SK-N-SH (cell line): ENCODE data around the gene MAP3K12. TPM values are rescaled to one million over a fixed set of nuclear protein-coding genes. Genes with fewer than 3 reads are reported as not detected.

Experiments
- CTCF ChIA-PET: fragments of 300-600, 350-600 bp; formaldehyde crosslinking; extraction: SDS; loops from one replicate; lab custom pipeline; 2021; lab: Yijun Ruan, JAX
- POLR2A ChIA-PET: fragments of 350-600 bp; sonication (Branson Sonifier 250); formaldehyde crosslinking; extraction: SDS; loops from one replicate; lab custom pipeline; 2020; ENCODE audit warnings: antibody characterized with exemption, inconsistent platforms; lab: Yijun Ruan, JAX
- DNase-seq: peaks from one replicate; pipeline ENCODE4 v3.0.0; 2012
- H2AFZ ChIP-seq: fragments of 200-600 bp; sonication (generic); 2 replicates; pipeline ENCODE4 v1.8.1; 2016; ENCODE audit warnings: antibody characterized with exemption, mild to moderate bottlenecking, low read depth
- H3F3A ChIP-seq: fragments of 200-600 bp; sonication (generic); replicated peaks from 2 replicates; pipeline ENCODE3; 2016; ENCODE audit warnings: antibody characterized with exemption, mild to moderate bottlenecking; ENCODE audit not compliant: insufficient read depth
- H3K27ac ChIP-seq, 2 experiments: fragments of 200-500 bp in 1 of 2; fragments of 200-600 bp in 1 of 2; sonication (Bioruptor generic) in 1 of 2; sonication (generic), shearing (Covaris generic) in 1 of 2; 2 replicates each; pipeline versions ENCODE4 v1.5.1 to v1.6.1; 2014 to 2016; ENCODE audit warnings: low read depth in 2 of 2, inconsistent platforms in 1 of 2, low read length in 1 of 2, mild to moderate bottlenecking in 1 of 2, mixed read lengths in 1 of 2
- H3K27me3 ChIP-seq: fragments of 200-600 bp; sonication (generic), shearing (Covaris generic); 2 replicates; pipeline ENCODE4 v1.6.1; 2016; ENCODE audit warnings: mixed run types; ENCODE audit not compliant: insufficient read depth
- H3K36me3 ChIP-seq, 2 experiments: fragments of 200-500 bp in 1 of 2; fragments of 200-600 bp in 1 of 2; sonication (Bioruptor generic) in 1 of 2; sonication (generic) in 1 of 2; replicated peaks in 1 of 2; 2 replicates each; pipeline versions ENCODE3 to v1.5.1; 2014 to 2016; ENCODE audit warnings: low read length in 1 of 2, mild to moderate bottlenecking in 1 of 2; ENCODE audit not compliant: insufficient read depth in 2 of 2, control insufficient read depth in 1 of 2
- H3K4me1 ChIP-seq, 2 experiments: fragments of 200-500 bp in 1 of 2; fragments of 200-600 bp in 1 of 2; sonication (Bioruptor generic) in 1 of 2; sonication (generic), shearing (Covaris generic) in 1 of 2; 2 replicates each; pipeline versions ENCODE4 v1.5.1 to v1.6.1; 2014 to 2016; ENCODE audit warnings: low read depth in 1 of 2, low read length in 1 of 2, mixed run types in 1 of 2; ENCODE audit not compliant: insufficient read depth in 2 of 2, control insufficient read depth in 1 of 2
- H3K4me2 ChIP-seq: fragments of 200-600 bp; sonication (generic), shearing (Covaris generic); 2 replicates; pipeline ENCODE4 v1.6.1; 2017; ENCODE audit warnings: mixed run types
- H3K4me3 ChIP-seq, 2 experiments: fragments of 200-500 bp in 1 of 2; fragments of 200-600 bp in 1 of 2; sonication (Bioruptor generic) in 1 of 2; sonication (generic), shearing (Covaris generic) in 1 of 2; 2 replicates each; pipeline versions ENCODE4 v1.5.1 to v1.8.1; 2014 to 2016; ENCODE audit warnings: low read depth in 2 of 2, inconsistent platforms in 1 of 2, low read length in 1 of 2, mild to moderate bottlenecking in 1 of 2, mixed read lengths in 1 of 2, moderate library complexity in 1 of 2
- H3K79me2 ChIP-seq: fragments of 200-600 bp; sonication (generic); 2 replicates; pipeline ENCODE4 v1.8.1; 2017; ENCODE audit warnings: mild to moderate bottlenecking; ENCODE audit not compliant: insufficient read depth
- H3K9ac ChIP-seq: fragments of 200-600 bp; sonication (generic); 2 replicates; pipeline ENCODE4 v1.6.1; 2017; ENCODE audit warnings: mixed run types
- H3K9me2 ChIP-seq: fragments of 200-600 bp; sonication (generic); 2 replicates; pipeline ENCODE4 v1.6.1; 2017; ENCODE audit warnings: mixed run types
- H3K9me3 ChIP-seq: fragments of 200-600 bp; sonication (generic); 2 replicates; pipeline ENCODE4 v1.6.1; 2017; ENCODE audit warnings: mixed run types, mild to moderate bottlenecking, moderate library complexity
- H4K20me1 ChIP-seq: fragments of 200-600 bp; sonication (generic); 2 replicates; pipeline ENCODE4 v1.6.1; 2017; ENCODE audit warnings: mild to moderate bottlenecking, mixed run types; ENCODE audit not compliant: insufficient read depth
- CTCF ChIP-seq: fragments of 200-600 bp; sonication (generic); IDR thresholded peaks from 2 replicates; pipeline ENCODE4 v1.6.1; 2017; ENCODE audit warnings: antibody characterized with exemption, mild to moderate bottlenecking, moderate library complexity
- ELF1 ChIP-seq: IDR thresholded peaks from 2 replicates; pipeline ENCODE4 v1.4.0; 2012
- FOSL2 ChIP-seq: IDR thresholded peaks from 2 replicates; pipeline ENCODE4 v1.4.0; 2012; ENCODE audit warnings: low read depth, mild to moderate bottlenecking, moderate library complexity, borderline replicate concordance
- FOXJ3 ChIP-seq: sonication (generic); formaldehyde crosslinking; IDR thresholded peaks from 2 replicates; pipeline ENCODE4 v1.5.1; 2020; ENCODE audit warnings: mild to moderate bottlenecking, missing genetic modification reagents
- FOXM1 ChIP-seq: IDR thresholded peaks from 2 replicates; pipeline ENCODE4 v1.4.0; 2012; ENCODE audit warnings: low read depth, mild to moderate bottlenecking
- GABPA ChIP-seq: IDR thresholded peaks from 2 replicates; pipeline ENCODE4 v1.4.0; 2012; ENCODE audit warnings: low read depth, mild to moderate bottlenecking
- JUND ChIP-seq: IDR thresholded peaks from 2 replicates; pipeline ENCODE4 v1.4.0; 2012
- MAX ChIP-seq: IDR thresholded peaks from 2 replicates; pipeline ENCODE4 v1.4.0; 2012; ENCODE audit warnings: low read depth
- MEF2A ChIP-seq: IDR thresholded peaks from 2 replicates; pipeline ENCODE4 v1.4.0; 2012; ENCODE audit warnings: low read depth, borderline replicate concordance
- MXI1 ChIP-seq: IDR thresholded peaks from 2 replicates; pipeline ENCODE4 v1.6.1; 2012; ENCODE audit warnings: mild to moderate bottlenecking, low read depth, low read length, improper control_type of control experiment
- NRF1 ChIP-seq: IDR thresholded peaks from 2 replicates; pipeline ENCODE4 v1.6.1; 2012; ENCODE audit warnings: low read depth, mild to moderate bottlenecking, low read length
- PBX3 ChIP-seq: IDR thresholded peaks from 2 replicates; pipeline ENCODE4; 2012
- RAD21 ChIP-seq: IDR thresholded peaks from 2 replicates; pipeline ENCODE4 v1.6.1; 2012; ENCODE audit warnings: mild to moderate bottlenecking, low read length
- RCOR1 ChIP-seq: fragments of 150-350 bp; IDR thresholded peaks from 2 replicates; pipeline ENCODE4 v1.6.1; 2017; ENCODE audit warnings: antibody characterized with exemption, low read length
- RXRA ChIP-seq: IDR thresholded peaks from 2 replicates; pipeline ENCODE4 v1.4.0; 2012; ENCODE audit warnings: low read depth, mild to moderate bottlenecking, borderline replicate concordance
- SIN3A ChIP-seq: IDR thresholded peaks from 2 replicates; pipeline ENCODE4 v1.6.1; 2012; ENCODE audit warnings: low read depth, mild to moderate bottlenecking, low read length, moderate library complexity, borderline replicate concordance
- SMC3 ChIP-seq: IDR thresholded peaks from 2 replicates; pipeline ENCODE4 v1.6.1; 2012; ENCODE audit warnings: low read depth, low read length, improper control_type of control experiment
- TAF1 ChIP-seq: IDR thresholded peaks from 2 replicates; pipeline ENCODE4 v1.6.1; 2012; ENCODE audit warnings: low read depth, mild to moderate bottlenecking, low read length, moderate library complexity, borderline replicate concordance
- TEAD4 ChIP-seq: IDR thresholded peaks from 2 replicates; pipeline ENCODE4 v1.4.0; 2012; ENCODE audit warnings: mild to moderate bottlenecking, borderline replicate concordance; ENCODE audit not compliant: insufficient read depth
- USF1 ChIP-seq: IDR thresholded peaks from 2 replicates; pipeline ENCODE4 v1.4.0; 2012; ENCODE audit warnings: low read depth, borderline replicate concordance
- YY1 ChIP-seq: IDR thresholded peaks from 2 replicates; pipeline ENCODE4 v1.4.0; 2012; ENCODE audit warnings: low read depth, mild to moderate bottlenecking
- ZBTB33 ChIP-seq: IDR thresholded peaks from 2 replicates; pipeline ENCODE4 v1.4.0; 2012; ENCODE audit warnings: low read depth, borderline replicate concordance
- WGBS: methylation state at CpG from one replicate; pipeline ENCODE4 v1.1.6; 2017; ENCODE audit warnings: low lambda C conversion rate; 5-methylcytosine and 5-hydroxymethylcytosine counted together
- polyA plus RNA-seq, 3 experiments: library from polyadenylated mRNA; depleted of rRNA; stranded (reverse); fragments of >200 nt; gene quantifications; 2 replicates each; pipeline ENCODE4 v1.2.3, GENCODE V29; 2012

Gene MAP3K12
- polyA plus RNA-seq, 1 of the 3 experiments (the other 2 are of a cell fraction) = 57.6 TPM

GRCh38 chr12:53523131-53523530, 23.9 kb upstream of the MAP3K12 start:
- no peaks in the 10 kb centered on the region for H3K79me2 ChIP-seq
- no peaks in the 10 kb centered on the region for H3K27me3 ChIP-seq
- no peak overlapping the region for H3K9ac ChIP-seq
- peaks cover 34 to 66% of the 10 kb centered on the region in 2 experiments for H3K36me3 ChIP-seq
- DNase-seq = no peak
- no peaks in the 10 kb centered on the region for H3K9me3 ChIP-seq
- TF ChIP-seq CTCF (no peak), NRF1 (no peak), MXI1 (no peak), FOSL2 (no peak), RCOR1 (no peak), SIN3A (no peak), TAF1 (no peak), JUND (no peak), TEAD4 (no peak), RXRA (no peak), FOXM1 (no peak), PBX3 (no peak), GABPA (no peak), FOXJ3 (CRISPR knock-in tag) (no peak), USF1 (no peak)
- TF ChIP-seq, all 33 proteins: peak for 0
- 92% methylated on average over 3 of the region's 3 CpGs for whole genome bisulfite sequencing
- H3K4me2 ChIP-seq = no peak overlapping the region
- H3K27ac ChIP-seq = no peak overlapping the region
- no peak overlapping the region for H2AFZ ChIP-seq
- no peaks in the 10 kb centered on the region for H4K20me1 ChIP-seq
- H3K4me3 ChIP-seq = no peak overlapping the region
- H3K4me1 ChIP-seq = no peaks in the 10 kb centered on the region
- H3K9me2 ChIP-seq = no peaks in the 10 kb centered on the region
- peaks cover 4% of the 10 kb centered on the region for H3F3A ChIP-seq
- ChIA-PET CTCF (interaction anchor here (0.6 to 4.5 kb wide), 5 partner anchors 10 to 202 kb away, joined by 3 to 26 read pairs (median 4); partner anchors contain the start of genes AAAS and NPFF), POLR2A (no interaction called here)

GRCh38 chr12:53518381-53518780, 19.1 kb upstream of the MAP3K12 start:
- H3K4me1 ChIP-seq = no peaks in the 10 kb centered on the region
- no peak overlapping the region for H3K4me2 ChIP-seq
- no peaks in the 10 kb centered on the region for H4K20me1 ChIP-seq
- H3K36me3 ChIP-seq = peaks cover 58 to 74% of the 10 kb centered on the region in 2 experiments
- ChIA-PET POLR2A (no interaction called here), CTCF (interaction anchor here (0.9 to 4.0 kb wide), 5 partner anchors 9 to 228 kb away, joined by 3 to 19 read pairs (median 7); partner anchors contain the start of gene TARBP2)
- H3K27me3 ChIP-seq = no peaks in the 10 kb centered on the region
- H3K9me3 ChIP-seq = no peaks in the 10 kb centered on the region
- WGBS = 76% methylated on average over 5 of the region's 5 CpGs
- no peak overlapping the region for H2AFZ ChIP-seq
- no peak for DNase-seq
- H3K9me2 ChIP-seq = no peaks in the 10 kb centered on the region
- H3K4me3 ChIP-seq = no peak overlapping the region
- H3K27ac ChIP-seq = no peak overlapping the region
- H3K9ac ChIP-seq = no peak overlapping the region
- no peaks in the 10 kb centered on the region for H3F3A ChIP-seq
- no peaks in the 10 kb centered on the region for H3K79me2 ChIP-seq
- TF ChIP-seq MEF2A (no peak), SIN3A (no peak), TAF1 (no peak), FOXM1 (no peak), RAD21 (no peak), ELF1 (no peak), USF1 (no peak), TEAD4 (no peak), ZBTB33 (no peak), SMC3 (no peak), YY1 (no peak), MXI1 (no peak), MAX (no peak), FOXJ3 (CRISPR knock-in tag) (no peak)
